ENCODE results near the gene NOP16.

Gene NOP16

DNA sequence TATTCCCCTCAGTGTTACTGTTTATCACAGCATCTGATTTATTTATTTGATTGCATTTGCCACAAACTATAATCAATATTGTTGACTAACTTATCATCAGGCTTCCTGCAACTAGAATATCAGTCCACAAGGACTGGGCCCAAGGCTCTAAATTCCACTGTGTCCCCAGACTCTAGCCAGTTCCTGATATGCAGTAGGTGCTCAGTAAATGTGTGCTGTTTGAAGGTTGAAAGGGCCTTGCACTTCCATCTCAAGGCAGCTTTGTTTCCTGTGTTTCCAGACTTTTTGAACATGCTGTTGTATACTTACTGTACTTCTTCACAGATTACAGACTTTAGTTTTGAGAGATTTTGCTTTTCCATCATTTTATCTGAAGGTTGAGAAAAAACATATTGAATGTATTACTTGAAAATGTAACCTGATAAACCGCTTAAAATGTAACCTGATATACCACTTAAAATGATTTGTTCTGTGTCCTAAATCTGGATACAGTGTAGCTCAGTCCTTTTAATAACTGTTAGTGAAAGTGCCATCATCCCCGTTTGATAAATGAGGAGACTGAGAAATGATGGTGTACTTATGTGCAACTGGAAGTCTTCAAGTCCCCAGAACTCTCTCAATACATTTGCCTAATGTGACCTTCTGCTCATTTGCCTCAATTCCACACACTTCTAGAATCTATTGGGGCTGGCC is 45.5 kb downstream of the NOP16 start:
- H3K9me2 ChIP-seq (replicated peaks; ENCODE audit: insufficient read depth, low read length) = no peaks in the 10 kb centered on the region
- H3K4me3 ChIP-seq (ENCODE audit: low read length) = no peak overlapping the region
- no peak overlapping the region for H3K27ac ChIP-seq (ENCODE audit: low read length)
- TF ChIP-seq, protein P1, sequence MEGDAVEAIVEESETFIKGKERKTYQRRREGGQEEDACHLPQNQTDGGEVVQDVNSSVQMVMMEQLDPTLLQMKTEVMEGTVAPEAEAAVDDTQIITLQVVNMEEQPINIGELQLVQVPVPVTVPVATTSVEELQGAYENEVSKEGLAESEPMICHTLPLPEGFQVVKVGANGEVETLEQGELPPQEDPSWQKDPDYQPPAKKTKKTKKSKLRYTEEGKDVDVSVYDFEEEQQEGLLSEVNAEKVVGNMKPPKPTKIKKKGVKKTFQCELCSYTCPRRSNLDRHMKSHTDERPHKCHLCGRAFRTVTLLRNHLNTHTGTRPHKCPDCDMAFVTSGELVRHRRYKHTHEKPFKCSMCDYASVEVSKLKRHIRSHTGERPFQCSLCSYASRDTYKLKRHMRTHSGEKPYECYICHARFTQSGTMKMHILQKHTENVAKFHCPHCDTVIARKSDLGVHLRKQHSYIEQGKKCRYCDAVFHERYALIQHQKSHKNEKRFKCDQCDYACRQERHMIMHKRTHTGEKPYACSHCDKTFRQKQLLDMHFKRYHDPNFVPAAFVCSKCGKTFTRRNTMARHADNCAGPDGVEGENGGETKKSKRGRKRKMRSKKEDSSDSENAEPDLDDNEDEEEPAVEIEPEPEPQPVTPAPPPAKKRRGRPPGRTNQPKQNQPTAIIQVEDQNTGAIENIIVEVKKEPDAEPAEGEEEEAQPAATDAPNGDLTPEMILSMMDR (IDR thresholded peaks at IDR 0.05; ENCODE audit: low read length) = no peak
- TF ChIP-seq EZH2 (optimal IDR thresholded peaks at IDR 0.05; ENCODE audit: low read depth, low read length) (no peak), EZH2phosphoT487 (IDR thresholded peaks at IDR 0.05; ENCODE audit: low read length) (no peak)
- H4K20me1 ChIP-seq (ENCODE audit: insufficient read depth, low read length) = no peaks in the 10 kb centered on the region
- DNase-seq = no peak
- no peaks in the 10 kb centered on the region for H3F3A ChIP-seq (ENCODE audit: insufficient read depth, low read length)
- no peak overlapping the region for H3K4me2 ChIP-seq (ENCODE audit: low read depth, low read length)
- no peaks in the 10 kb centered on the region for H3K27me3 ChIP-seq (replicated peaks; ENCODE audit: insufficient read depth, low read length)
- no peak overlapping the region for H2AFZ ChIP-seq (ENCODE audit: low read length)
- H3K4me1 ChIP-seq (ENCODE audit: low read length) = no peaks in the 10 kb centered on the region
- no peak overlapping the region for H3K9ac ChIP-seq (ENCODE audit: low read length)
- H3K9me3 ChIP-seq (replicated peaks; ENCODE audit: insufficient read depth, low read length) = no peaks in the 10 kb centered on the region
- no peaks in the 10 kb centered on the region for H3K36me3 ChIP-seq (replicated peaks; ENCODE audit: insufficient read depth, low read length)
- H3K79me2 ChIP-seq (ENCODE audit: low read length) = no peaks in the 10 kb centered on the region

DNA sequence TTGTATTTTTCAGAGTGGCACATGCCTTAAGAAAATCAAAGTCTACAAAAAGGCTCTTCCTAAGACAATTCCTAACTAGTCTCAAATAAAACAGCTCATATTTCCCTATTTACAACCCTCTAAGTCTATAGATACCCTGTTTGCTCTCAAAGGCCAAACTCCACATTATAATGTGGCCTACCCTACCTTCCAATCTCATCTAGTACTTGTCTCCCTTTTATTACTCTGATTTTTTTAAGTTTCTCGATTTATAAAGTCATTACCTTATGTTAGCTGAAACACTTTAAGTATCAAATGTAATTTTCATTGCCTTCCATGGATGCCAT is 46.3 kb downstream of the NOP16 start:
- Histone ChIP-seq H2AFZ (ENCODE audit: low read length) (no peak overlapping the region), H3K4me2 (ENCODE audit: low read depth, low read length) (no peak overlapping the region), H3K27me3 (replicated peaks; ENCODE audit: insufficient read depth, low read length) (no peaks in the 10 kb centered on the region), H3F3A (ENCODE audit: insufficient read depth, low read length) (no peaks in the 10 kb centered on the region), H3K79me2 (ENCODE audit: low read length) (no peaks in the 10 kb centered on the region), H4K20me1 (ENCODE audit: insufficient read depth, low read length) (no peaks in the 10 kb centered on the region), H3K27ac (ENCODE audit: low read length) (no peak overlapping the region), H3K9me3 (replicated peaks; ENCODE audit: insufficient read depth, low read length) (no peaks in the 10 kb centered on the region), H3K36me3 (replicated peaks; ENCODE audit: insufficient read depth, low read length) (no peaks in the 10 kb centered on the region), H3K9me2 (replicated peaks; ENCODE audit: insufficient read depth, low read length) (no peaks in the 10 kb centered on the region), H3K9ac (ENCODE audit: low read length) (no peak overlapping the region), H3K4me1 (ENCODE audit: low read length) (no peaks in the 10 kb centered on the region), H3K4me3 (ENCODE audit: low read length) (no peak overlapping the region)
- TF ChIP-seq, protein P1 (IDR thresholded peaks at IDR 0.05; ENCODE audit: low read length) = no peak
- TF ChIP-seq EZH2phosphoT487 (IDR thresholded peaks at IDR 0.05; ENCODE audit: low read length) (no peak), EZH2 (optimal IDR thresholded peaks at IDR 0.05; ENCODE audit: low read depth, low read length) (no peak)
- DNase-seq = no peak

DNA sequence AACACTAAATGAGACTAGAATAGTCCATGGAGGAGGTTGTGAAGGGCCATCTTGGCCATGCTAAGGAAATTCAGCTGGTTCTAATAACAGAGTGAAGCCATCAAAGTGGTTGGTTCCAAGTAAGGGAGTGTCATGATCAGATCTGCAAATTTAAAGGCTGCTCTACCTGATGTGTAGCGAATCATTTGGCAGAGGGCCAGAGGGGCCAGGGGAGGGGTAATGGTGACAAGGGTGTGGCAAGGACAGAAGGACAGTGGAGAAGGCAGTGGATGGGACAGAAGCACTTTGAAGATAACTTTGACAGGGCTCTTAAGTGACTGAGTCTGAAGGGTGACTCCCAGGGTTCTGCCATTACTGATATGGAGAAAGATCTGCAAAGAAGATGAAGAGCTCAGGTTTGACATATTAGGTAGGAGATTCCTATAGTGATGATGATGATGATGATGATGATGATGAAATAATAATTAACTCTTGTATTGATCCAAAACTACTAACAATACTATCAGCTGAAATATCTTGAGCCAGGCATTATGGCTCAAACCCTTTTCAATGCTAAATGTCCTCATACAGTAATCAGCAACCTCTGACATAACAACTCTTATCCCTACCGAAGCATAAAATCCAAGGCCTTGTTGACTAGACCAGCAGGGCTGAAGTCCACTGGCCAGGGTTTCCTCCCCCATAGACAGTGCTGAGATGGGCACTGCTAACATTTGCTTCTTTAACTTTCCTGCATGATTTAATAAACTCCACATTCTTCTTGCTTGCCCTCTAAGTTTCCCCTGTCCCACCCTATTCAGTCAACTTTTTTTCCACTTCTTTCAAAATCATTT is 46.9 kb downstream of the NOP16 start:
- H3K9me2 ChIP-seq (replicated peaks; ENCODE audit: insufficient read depth, low read length) = no peaks in the 10 kb centered on the region
- no peaks in the 10 kb centered on the region for H3K36me3 ChIP-seq (replicated peaks; ENCODE audit: insufficient read depth, low read length)
- no peak for DNase-seq
- H3F3A ChIP-seq (ENCODE audit: insufficient read depth, low read length) = no peaks in the 10 kb centered on the region
- H3K9me3 ChIP-seq (replicated peaks; ENCODE audit: insufficient read depth, low read length) = no peaks in the 10 kb centered on the region
- TF ChIP-seq, protein P1 (IDR thresholded peaks at IDR 0.05; ENCODE audit: low read length) = no peak
- TF ChIP-seq EZH2 (optimal IDR thresholded peaks at IDR 0.05; ENCODE audit: low read depth, low read length) (no peak), EZH2phosphoT487 (IDR thresholded peaks at IDR 0.05; ENCODE audit: low read length) (no peak)
- H3K4me3 ChIP-seq (ENCODE audit: low read length) = no peak overlapping the region
- no peak overlapping the region for H3K27ac ChIP-seq (ENCODE audit: low read length)
- no peaks in the 10 kb centered on the region for H3K4me1 ChIP-seq (ENCODE audit: low read length)
- no peaks in the 10 kb centered on the region for H4K20me1 ChIP-seq (ENCODE audit: insufficient read depth, low read length)
- H3K4me2 ChIP-seq (ENCODE audit: low read depth, low read length) = no peak overlapping the region
- no peak overlapping the region for H3K9ac ChIP-seq (ENCODE audit: low read length)
- no peak overlapping the region for H2AFZ ChIP-seq (ENCODE audit: low read length)
- H3K79me2 ChIP-seq (ENCODE audit: low read length) = no peaks in the 10 kb centered on the region
- no peaks in the 10 kb centered on the region for H3K27me3 ChIP-seq (replicated peaks; ENCODE audit: insufficient read depth, low read length)

All from MM.1S (cell line).